ENCODE data around the gene ASIC4. TPM values are rescaled to one million over a fixed set of nuclear protein-coding genes. Genes with fewer than 3 reads are reported as not detected.

ASIC4 gene
- total RNA-seq (1 to 10 TPM in 2 of 9 donors, under 1 TPM in 3, not detected in 4; 0.15 to 2.2 (median 0.83) TPM), polyA plus RNA-seq (10 to 100 TPM in 1 of 3 donors, 1 to 10 TPM in 1, under 1 TPM in 1; 0.31 to 16.3 (median 1.8) TPM)
- long read RNA-seq, donor 1: 0 reads
- long read RNA-seq, donor 2: 0 reads
- long read RNA-seq, donor 3: 0 reads
- long read RNA-seq, donor 4: 0 reads
- long read RNA-seq, donor 5: 0 reads
- long read RNA-seq, donor 6, partial matches to known transcripts: 0 of 1 reads
- long read RNA-seq, donor 6, other reads (novel, unspliced or antisense): 1 of 1 reads
- long read RNA-seq, donor 7: 0 reads
- long read RNA-seq, donor 8: 0 reads
- long read RNA-seq, donor 9: 0 reads
- long read RNA-seq, donor 10: 0 reads

- intact Hi-C loops (cut with DNase I): no loop called here
- peak in 2 of 7 donors; percentile 18 to 76 for DNase-seq
- no peaks in the 10 kb centered on the region for H3K9me3 ChIP-seq (replicated peaks in 1 of 3)
- H3K36me3 ChIP-seq (replicated peaks in 1 of 2): no peaks in the 10 kb centered on the region
- 1 to 14% (median 7%) methylated on average over 7 to 31 of the region's 31 CpGs for WGBS, 4 donors
- no peak within 1 kb of the TSS for H3K4me3 ChIP-seq
- peaks cover 31% of the 10 kb centered on the region for H3K27me3 ChIP-seq
- peak within 1 kb of the TSS in 1 of 5 donors; percentile 52 for H3K27ac ChIP-seq
- TF ChIP-seq CTCF (IDR thresholded peaks at IDR 0.05): no peak
- no peak for TF ChIP-seq POLR2A (IDR thresholded peaks at IDR 0.05)
- H3K4me1 ChIP-seq (replicated peaks in 1 of 2): peaks cover 0 to 6% of the 10 kb centered on the region in 2 donors
These were observed at the start of gene ASIC4 for GRCh38 chr2:219514196-219514761. TSS of gene ASIC4 (plus strand) at chr2:219514482. CDS start at chr2:219514725, 243 bp downstream.

GRCh38 chr2:219465659-219466561 lies 48.4 kb upstream of the ASIC4 start:
- no peaks in the 10 kb centered on the region for H3K4me1 ChIP-seq (replicated peaks in 1 of 2)
- H3K9me3 ChIP-seq (replicated peaks in 1 of 3): no peaks in the 10 kb centered on the region
- no peak overlapping the region for H3K4me3 ChIP-seq
- intact Hi-C loops (cut with DNase I): no loop called here
- TF ChIP-seq CTCF (IDR thresholded peaks at IDR 0.05) (no peak), POLR2A (IDR thresholded peaks at IDR 0.05) (no peak)
- no peaks in the 10 kb centered on the region for H3K36me3 ChIP-seq (replicated peaks in 1 of 2)
- 82 to 89% (median 88%) methylated on average over 20 to 47 of the region's 47 CpGs for WGBS, 4 donors
- H3K27ac ChIP-seq: no peak overlapping the region
- no peaks in the 10 kb centered on the region for H3K27me3 ChIP-seq
- no peak for DNase-seq

GRCh38 chr2:219466816-219467735 lies 47.2 kb upstream of the ASIC4 start:
- intact Hi-C loops (cut with DNase I): no loop called here
- Histone ChIP-seq H3K36me3 (replicated peaks in 1 of 2) (no peaks in the 10 kb centered on the region), H3K9me3 (replicated peaks in 1 of 3) (no peaks in the 10 kb centered on the region), H3K4me1 (replicated peaks in 1 of 2) (no peaks in the 10 kb centered on the region), H3K27me3 (no peaks in the 10 kb centered on the region), H3K27ac (no peak overlapping the region), H3K4me3 (no peak overlapping the region)
- TF ChIP-seq CTCF (IDR thresholded peaks at IDR 0.05) (no peak), POLR2A (IDR thresholded peaks at IDR 0.05) (no peak)
- DNase-seq: no peak
- 77 to 86% (median 82%) methylated on average over 18 to 28 of the region's 28 CpGs for WGBS, 4 donors

All from adrenal gland (tissue), 19 donors.